CD4-positive, alpha-beta T cell treated with Interleukin-2 at 100 ng/mL for 4 hours (primary cell): Measurements from ENCODE around the gene OLFM2.
"Not testable (repeated sequence)": the region's sequence is repeated elsewhere in the genome, so short reads cannot be mapped to it uniquely, and the experiment has no call there.

Experiments
- DNase-seq: peaks from one replicate; pipeline ENCODE4 v3.0.0-alpha.2; 2020; ENCODE audit warnings: low spot score

OLFM2 gene

DNA sequence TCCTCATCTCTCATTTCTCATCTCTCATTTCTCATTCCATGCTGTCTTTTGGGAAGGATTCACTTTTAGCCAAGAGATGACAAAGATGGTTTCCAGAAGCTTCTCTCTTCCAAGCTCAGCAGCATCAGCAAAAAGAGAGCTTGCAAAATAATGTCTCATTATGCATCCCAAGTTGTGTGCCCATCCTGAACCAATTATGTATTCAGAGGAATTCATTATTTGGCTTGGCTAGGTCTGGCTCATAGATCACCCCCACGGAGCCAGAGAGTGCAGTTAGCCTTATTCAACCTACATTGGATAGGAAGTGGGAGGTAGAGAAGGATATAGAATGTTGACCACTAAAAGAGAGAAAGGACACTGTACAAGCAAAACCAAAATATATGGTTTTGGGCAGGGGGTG is 5.4 kb upstream of the OLFM2 start:
- DNase-seq = no peak

DNA sequence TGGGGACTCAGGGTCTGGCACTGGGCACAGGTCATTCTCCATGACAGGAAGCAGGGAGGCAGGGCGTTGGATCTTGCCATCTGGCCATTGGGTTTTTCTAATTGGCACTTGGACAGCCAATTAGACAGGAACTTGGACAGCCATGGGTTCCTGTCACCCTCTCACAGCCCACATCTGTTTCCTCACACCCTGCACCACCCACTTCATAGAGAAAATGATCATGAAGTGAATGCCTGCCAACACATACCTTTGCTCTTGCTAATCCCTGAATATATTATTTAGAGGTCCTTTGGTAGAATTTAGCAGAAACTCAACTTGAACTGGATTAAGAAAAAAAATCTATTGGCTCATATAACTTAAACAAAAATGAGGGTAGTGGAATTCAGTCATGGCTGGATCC is 4.9 kb upstream of the OLFM2 start:
- DNase-seq = no peak

DNA sequence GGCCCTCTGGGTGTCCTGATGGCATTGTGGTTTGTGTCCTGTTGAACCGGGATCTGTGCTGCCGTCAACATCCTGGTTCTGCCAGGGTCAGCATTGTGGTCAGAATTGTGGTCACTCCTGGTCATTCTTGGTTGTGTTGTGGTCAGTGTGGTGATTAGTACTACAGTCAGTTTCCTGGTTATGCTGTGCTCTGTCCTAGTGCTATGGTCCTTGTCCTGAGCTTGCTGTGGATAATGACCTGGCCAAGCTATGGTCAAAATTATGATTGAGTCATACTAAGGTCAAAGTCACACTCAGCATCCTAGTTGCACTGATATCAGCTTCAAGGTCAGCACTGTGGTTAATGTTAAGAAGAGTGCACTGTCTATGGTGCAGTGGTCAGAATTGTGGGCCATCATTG is 4.5 kb upstream of the OLFM2 start:
- no peak for DNase-seq

DNA sequence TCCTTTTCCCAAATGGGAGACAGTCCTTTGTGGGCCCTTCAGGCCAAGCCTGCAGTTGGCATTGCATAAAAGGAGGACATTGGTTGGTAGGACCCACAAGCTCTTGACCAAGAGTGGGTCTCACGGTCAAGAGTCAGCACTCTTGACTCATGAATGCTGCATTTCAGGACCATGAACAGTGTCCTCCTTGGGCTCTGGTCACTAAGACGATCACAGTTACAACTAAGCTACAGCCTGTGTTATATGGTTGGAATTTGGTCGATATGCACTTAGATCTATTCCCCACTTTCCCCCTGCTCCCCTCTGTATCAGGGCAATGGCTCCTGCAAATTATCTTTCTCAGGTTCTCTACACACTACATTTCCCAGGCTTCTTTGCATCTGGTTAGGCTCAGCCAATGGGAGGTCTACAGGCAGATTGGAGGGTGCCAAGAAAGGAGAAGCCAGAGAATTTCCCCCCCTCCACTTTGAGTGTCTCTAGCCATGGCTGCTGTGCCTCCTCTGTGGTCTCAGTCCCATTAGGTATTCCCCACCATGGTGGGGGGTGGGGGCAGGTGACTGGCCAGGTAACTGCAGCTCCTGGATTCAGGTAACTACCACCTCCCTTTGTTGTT is 3.1 kb upstream of the OLFM2 start:
- no peak for DNase-seq

DNA sequence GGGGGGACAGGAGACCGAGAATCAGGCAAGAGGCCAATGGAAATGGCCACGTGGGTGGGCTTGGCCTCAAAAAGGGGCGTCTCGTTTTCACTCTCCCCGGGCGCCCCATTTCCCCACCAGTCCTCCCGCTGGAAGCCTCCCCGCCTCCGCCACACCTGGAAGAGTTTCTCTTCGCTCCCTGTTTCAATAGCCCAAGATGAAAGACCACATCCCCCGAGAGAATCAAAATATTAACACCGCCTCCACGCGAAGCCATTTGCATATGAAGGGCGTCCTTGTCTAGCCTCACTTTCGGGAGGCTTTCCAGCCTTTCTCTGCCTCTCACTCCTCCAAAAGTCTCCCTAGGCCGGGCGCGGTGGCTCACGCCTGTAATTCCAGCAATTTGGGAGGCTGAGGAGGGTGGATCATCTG is 691 bp upstream of the OLFM2 start:
- no peak for DNase-seq

DNA sequence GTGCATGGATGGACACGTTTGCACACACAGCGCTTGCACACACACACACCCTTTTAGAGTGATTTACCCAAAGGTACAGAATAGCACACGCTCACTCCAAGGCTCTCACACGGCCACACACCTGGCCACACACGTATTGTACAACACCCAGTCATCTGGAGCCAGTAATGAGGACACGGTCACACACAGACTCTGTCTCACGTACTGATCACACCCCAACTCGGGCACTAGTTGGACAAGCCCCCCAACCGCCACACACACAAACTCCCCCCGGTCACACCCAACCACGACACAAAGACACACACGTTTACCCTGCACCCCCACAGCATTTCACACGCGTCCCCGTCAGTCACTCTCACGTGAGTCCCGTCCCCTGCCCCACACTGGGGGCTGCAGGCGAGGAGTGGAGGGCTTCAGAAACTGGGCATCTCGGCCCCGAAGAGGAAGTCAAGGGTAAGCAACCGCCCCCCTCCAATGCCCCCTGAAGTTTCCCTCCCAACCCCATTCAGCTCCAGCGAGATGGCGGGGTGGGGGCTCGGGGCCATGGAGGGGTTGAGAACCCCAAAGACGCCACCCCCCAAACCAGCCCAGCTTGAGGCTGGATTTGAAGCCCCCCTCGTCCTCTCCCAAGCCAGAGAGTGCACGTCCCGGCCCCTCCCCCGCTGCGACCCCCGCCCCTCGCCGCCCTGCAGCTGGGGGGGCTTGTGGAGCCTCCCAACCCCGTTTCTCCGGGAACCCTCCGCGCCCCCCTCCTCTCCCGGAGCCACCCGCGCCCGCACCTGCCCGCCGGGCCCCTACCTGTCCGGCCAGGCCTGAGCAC is 599 bp downstream of the OLFM2 start:
- DNase-seq = no peak

DNA sequence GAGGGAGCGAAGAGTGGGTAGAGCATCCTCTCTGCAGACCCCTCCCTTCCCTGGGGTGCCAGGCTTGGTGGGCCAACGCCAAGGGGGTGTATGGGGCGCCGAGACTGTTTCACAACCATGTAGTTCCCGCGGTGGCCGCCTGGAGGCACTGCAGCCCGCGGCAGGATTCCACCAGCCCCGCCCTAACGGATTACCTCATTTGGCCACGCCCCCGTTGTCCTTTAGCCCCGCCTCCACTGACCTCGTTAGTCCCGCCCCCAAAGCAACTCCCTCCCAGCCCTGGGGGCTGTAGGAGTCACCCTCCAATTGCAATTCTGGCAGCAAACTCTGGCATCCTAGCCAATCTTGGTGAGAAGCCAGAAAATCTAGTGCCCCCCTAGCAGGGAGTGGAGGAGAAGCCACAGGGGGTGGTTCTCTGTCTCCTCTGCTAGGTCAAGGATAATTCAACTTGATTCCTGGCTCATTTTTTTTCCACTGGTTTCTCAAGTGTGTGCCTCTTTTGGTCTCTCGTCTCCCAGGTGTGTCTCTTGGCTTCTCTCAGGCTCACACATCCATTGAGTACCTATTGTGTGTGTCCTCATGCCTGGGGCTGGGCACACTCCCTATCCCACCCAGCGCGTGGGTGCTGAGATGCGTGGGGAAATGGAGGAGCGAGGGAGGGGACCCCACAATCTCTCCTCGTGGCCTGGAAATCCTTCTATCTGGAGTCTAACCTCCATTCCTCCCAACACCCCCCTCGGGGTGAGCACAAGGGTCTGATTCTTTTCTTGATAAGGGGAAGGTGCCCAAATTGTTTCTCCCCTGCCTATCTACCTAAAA is 2.0 kb downstream of the OLFM2 start:
- peak; percentile 71 for DNase-seq

DNA sequence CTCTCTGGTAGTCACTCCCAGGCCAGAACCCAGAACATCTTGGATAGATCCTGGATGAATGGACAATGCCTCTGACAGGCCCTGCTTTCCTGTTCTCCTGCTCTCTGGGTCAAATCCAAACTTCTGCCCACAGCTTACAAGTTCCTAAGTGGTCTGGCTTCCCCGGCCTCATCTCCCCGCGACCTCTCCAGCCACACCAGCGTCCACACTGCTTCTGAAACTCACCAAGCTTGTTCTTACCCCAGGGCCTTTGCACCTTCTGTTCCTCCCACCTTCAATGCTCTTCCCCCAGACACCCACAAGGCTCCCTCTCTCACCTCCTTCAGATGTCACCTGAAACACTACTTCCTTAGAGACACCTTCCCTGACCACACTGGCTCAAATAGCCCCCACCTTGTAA is 3.5 kb downstream of the OLFM2 start:
- DNase-seq = no peak

DNA sequence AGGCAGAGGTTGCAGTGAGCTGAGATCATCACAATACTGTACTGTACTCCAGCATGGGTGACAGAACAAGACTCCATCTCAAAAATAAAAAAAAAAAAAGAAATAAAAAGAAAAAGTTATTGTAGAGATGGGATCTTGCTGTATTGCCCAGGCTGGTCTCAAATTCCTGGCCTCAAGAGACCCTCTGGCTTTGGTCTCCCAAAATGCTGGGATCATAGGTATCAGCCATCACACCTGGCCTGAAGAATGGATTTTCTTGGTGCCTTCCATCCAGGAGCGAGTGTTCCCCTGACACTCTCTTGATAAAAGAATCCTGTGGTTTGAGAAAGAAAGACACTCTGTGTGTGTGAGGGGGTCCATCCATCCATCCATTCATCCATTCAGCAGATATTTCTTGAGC is 4.7 kb downstream of the OLFM2 start:
- DNase-seq = no peak

DNA sequence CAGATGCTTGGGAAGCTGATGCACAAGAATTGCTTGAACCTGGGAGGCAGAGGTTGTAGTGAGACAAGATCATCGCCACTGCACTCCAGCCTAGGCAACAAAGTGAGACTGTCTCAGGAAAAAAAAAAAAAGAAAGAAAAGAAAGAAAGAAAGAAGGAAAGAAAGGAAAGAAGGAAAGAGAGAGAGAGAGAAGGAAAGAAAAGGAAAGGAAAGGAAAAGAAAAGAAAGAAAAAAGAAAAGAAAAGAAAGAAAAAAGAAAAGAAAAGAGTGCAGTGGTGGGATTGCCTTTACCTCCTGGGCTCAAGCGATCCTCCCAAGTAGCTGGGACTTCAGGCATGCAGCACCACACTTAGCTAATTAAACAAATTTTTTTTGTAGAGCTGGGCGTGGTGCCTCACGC is 12.9 kb downstream of the OLFM2 start:
- DNase-seq = no peak

DNA sequence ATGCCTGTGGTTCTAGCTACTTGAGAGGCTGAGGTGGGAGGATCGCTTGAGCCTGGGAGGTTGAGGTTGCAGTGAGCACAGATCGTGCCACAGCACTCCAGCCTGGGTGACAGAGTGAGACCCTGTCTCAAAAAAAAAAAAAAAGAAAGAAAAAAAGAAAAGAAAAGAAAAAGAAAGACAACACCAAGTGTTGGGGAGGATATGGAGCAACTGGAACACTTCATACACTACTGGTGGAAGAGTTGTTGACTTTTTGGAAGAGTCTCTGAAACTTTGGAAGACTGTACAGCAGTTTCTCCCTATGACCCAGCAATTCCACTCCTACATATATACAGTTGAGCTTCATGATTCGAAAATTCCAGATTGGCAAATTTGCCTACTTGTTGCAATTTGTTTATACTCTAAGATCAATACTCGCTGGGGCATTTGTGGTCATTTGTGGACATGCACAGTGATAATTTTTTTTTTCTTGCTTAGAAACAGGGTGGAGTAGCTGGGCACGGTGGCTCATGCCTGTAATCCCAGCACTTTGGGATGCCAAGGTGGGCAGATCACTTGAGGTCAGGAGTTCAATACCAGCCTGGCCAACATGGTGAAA is 13.4 kb downstream of the OLFM2 start:
- DNase-seq = not testable (repeated sequence)

DNA sequence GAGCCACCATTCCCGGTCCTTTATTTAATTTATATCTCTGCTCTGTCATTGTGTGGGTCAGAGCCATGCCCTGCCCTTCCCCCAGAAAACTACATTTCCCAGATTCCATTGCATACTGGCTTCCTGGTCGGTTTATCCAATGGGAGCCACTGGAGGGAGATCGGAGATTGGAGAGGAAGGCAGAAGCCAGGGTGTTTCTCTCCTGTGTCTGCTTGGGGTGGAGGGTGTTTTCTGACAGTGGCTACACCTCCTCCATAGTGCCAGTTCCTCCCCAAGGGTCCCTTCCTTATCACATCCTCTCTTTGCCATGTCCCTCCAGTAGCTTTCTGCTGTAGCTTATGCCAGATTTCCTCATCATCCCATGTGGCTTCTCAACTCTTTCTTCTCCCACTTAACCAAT is 19.0 kb downstream of the OLFM2 start:
- DNase-seq = no peak

DNA sequence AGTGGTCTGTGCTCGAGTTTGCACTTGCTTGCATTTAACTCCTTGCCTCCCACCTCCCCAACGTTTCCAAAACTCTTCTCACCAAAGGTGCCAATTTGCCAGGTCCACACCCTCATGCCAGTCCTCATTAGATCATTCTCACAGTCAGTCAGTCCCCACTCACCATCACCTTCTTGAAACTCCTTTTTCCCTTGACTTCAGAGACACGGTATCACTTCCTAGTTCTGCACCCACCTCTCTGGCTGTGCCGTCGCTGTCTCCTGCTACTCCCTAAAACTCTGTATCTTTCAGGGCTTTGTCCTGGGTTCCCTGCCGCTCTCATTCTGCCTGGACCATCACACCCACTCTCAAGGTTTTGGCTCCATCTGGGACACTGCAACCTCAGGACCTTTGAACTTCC is 19.6 kb downstream of the OLFM2 start:
- DNase-seq = no peak

DNA sequence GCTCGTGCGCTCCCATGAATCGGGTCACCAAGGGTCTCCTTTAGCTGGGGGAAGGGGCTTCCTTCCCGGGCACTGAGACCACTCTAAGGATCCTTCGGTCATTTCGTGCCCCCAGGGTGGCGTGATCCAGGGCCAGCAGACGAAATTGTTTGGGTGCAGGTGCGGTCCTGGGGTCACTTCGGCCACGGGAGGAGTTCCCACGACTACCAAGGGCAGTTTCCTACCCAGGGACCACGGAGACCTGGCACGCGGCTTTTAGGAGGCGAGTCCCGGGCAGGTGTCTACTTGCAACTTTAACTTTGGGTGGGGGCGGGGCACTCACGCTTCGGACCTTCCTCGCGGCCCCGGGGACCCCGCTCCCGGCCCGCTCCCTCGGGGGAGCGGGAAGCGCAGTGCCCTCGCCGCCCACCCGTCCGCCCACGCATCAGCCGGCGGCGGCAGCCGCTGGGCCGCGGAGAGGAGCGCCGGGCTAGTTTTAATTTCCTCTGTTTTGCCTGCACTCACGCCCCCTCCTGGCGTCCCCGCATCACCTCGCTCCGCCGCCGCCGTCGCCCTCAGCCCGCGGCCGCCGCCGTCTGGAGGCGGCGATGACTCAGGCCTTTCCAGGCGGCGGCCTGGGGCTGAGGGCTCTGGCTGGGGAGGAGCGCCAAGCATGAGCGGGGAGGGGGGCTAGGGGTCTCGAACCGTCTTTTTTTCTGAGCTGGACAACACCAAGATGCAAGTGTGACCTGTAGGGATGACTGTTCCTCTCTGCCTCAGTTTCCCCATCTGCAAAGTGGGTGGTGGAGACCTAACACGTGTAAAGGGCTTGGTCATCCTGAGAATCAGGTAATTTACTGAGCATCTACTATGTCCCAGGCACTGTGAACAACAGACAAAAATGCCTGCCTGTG is 21.8 kb downstream of the OLFM2 start:
- peak; percentile 82 for DNase-seq

DNA sequence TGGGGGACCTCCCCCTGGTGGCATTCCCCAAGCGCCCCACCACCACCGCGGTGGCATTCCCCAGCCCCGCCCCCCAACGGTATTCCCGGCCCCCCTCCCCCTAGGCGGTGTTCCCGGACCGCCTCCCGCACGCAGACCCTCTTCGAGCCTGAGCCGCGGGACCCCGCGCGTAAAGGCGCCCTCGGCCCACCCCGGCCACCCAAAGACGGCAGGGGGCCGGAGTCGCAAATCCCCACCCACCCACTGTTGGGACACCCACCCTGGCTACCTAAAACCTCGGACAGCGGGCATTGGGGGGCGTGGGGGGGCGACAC is 22.4 kb downstream of the OLFM2 start:
- no peak for DNase-seq

DNA sequence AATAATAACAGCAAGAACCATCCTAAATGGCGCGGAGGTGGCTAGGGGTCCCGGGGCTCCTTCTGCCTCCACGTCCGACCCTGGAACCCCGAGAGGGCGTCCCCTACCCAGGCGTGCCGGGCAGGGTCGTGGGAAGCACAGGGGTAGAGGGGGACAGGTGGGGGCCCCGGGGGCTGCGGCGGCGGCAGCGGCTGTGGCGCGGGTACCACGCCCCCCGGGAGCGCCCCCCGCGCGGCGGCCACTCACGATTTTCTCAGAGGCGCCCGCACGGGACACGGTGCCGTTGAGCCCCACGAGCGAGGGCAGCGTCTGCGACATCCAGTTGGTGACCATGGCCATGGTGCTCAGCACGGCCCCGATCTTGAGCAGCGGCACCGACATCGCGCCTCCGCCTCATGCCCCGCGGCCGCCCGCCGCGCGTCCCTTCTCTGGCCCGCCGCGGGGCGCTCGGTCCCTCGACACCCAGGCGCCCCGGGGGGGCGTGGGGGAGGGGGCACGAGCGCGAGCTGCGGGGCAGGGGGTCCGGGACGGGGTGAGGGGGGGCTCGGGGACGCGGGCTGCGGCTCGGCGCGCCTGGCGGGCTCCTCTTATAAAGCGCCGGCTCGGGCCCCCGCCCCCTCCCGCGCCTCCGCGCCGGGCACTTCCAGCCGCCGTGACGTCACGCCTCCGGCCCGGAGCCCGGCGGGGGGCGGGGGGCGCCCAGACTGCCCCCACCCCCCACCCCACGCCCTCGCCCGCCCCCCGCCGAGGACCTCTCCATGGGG is 22.9 kb downstream of the OLFM2 start:
- no peak for DNase-seq

DNA sequence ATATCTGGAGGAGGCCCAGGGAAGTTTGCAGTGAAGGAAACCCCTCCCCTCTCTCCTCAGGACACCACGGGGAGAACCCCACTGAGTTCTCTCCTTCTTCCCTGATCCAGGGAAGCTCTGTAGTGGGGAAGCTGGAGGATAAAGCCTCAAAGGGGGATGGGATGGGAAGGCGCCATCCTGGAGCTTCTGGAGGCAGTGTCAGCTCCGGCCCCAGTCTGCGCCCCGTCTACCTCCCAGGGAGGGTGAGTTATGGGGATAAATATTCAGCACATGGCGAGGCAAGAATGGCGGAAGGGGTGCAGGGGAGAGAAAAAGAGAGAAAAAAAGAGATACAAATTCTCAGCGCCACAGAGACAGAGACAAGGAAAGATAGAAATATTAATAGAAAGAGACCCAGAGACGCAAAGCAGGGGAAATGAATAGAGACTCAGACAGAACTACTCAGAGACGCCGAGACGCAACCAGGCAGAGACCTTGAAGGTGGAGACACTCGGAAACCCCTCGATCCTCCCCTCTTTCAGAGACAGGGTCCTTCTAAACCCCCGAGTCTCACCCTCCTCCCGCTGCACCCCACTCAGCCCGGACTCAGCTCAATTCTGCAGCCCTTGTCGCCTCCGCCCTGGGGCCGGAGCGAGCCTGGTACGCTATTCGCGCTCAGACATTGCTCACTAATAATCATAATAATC is 23.6 kb downstream of the OLFM2 start:
- no peak for DNase-seq

DNA sequence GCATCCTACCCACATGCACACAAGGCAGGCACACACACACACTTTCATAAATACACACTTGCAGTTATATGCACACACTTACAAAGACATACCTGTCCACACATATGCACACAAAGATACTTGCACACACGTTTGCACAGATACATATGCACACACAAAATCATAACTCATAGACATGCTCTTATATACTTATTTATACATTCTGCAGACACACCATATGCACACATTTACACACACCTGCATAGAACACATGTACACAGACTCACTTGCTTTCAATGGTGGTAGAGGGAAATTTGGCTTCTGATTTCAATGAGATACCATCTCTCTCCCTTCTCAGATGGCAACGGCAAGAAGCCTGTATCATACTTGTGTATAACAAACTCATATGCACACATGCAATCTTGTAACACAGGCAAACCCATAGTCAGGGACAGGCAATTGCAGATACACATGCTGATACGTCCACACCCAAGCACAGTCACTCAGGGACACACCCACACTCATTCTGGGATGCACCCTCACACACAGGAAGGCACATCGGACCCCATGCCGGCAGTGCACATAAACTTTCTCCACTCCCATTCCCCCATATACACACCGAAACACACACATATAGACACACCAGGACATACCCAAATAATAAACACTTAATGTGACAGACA is 24.7 kb downstream of the OLFM2 start:
- DNase-seq = no peak

DNA sequence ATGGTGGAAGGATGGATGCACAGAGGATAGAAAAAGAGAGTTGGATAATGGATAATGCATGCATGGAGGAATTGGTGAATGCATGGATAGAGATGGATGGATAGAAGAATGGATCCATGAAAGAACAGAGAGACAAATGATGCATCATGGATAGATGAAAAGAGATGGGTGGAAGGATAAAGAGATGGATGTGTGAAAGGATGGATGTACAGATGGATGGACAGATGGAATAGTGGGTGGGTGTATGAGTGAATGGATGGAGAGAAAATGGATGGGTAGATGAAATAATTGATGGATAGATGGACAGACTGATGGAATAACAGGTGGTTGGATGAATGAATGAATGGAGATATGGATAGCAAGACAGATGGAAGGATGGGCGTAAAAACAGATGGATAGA is 25.7 kb downstream of the OLFM2 start:
- DNase-seq = no peak

DNA sequence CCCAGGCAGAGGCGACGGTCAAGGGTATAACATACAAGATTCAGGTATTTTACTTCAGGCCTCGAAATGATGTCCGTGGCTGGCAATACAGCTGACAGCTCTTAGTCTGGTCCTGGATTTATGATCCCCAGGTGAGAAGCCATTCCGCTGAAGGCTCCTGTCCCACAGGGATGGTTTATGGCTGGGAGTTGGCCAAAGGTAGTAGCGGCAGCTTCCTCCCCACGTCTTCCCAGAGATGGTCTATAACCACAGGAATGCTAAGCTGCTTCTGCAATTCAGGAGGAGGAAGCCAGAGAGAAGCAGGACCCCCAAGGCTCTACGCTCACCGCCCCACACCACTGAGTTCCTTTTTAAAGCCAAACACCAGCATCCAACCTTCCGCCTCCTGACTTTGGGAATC is 27.1 kb downstream of the OLFM2 start:
- no peak for DNase-seq
